IMR-90 (cell line): ENCODE data around the gene OR4E1. TPM values are rescaled to one million over a fixed set of nuclear protein-coding genes. Genes with fewer than 3 reads are reported as not detected.
"Not testable (repeated sequence)": the region's sequence is repeated elsewhere in the genome, so short reads cannot be mapped to it uniquely, and the experiment has no call there.

Source experiments
- ATAC-seq: fragments of 200-7000 bp; cut with Tn5 transposase; 2 replicates; pipeline ENCODE4 v1.9.1; 2020; ENCODE audit warnings: low read depth, mild to moderate bottlenecking, moderate library complexity
- BruUV-seq: library from RNA; stranded (reverse); fragments of 400-500 nt; replicated peaks from 2 replicates; lab custom pipeline; 2021; lab: Mats Ljungman, UMichigan
- CTCF ChIA-PET: fragments of 300-600 bp; formaldehyde crosslinking; extraction: SDS; loops from one replicate; lab custom pipeline; 2021; ENCODE audit warnings: antibody characterized with exemption; lab: Yijun Ruan, JAX
- POLR2A ChIA-PET: fragments of 300-600 bp; sonication (Branson Sonifier 250); formaldehyde crosslinking; loops from one replicate; lab custom pipeline; 2022; ENCODE audit warnings: antibody characterized with exemption; ENCODE audit not compliant: unreplicated experiment; lab: Charles Lee
- DNase-seq: peaks from one replicate; pipeline ENCODE4 v3.0.0; 2013
- H2AFZ ChIP-seq: replicated peaks from 2 replicates; pipeline ENCODE3; 2013; ENCODE audit warnings: low read length, mild to moderate bottlenecking; ENCODE audit not compliant: poor library complexity
- H2AK5ac ChIP-seq: 2 replicates; pipeline ENCODE4 v1.6.1; 2013; ENCODE audit warnings: low read depth, low read length, inconsistent platforms
- H2AK9ac ChIP-seq: replicated peaks from 2 replicates; pipeline ENCODE3; 2013; ENCODE audit warnings: mild to moderate bottlenecking, low read depth, low read length, moderate library complexity; ENCODE audit not compliant: poor library complexity
- H2BK120ac ChIP-seq: 2 replicates; pipeline ENCODE4 v1.6.1; 2013; ENCODE audit warnings: low read depth, low read length, inconsistent platforms
- H2BK15ac ChIP-seq: 3 replicates; pipeline ENCODE4 v1.6.1; 2013; ENCODE audit warnings: low read depth, low read length, inconsistent platforms
- H2BK20ac ChIP-seq: 2 replicates; pipeline ENCODE4 v1.6.1; 2013; ENCODE audit warnings: low read depth, mild to moderate bottlenecking, inconsistent platforms, low read length, moderate library complexity
- H2BK5ac ChIP-seq: 2 replicates; pipeline ENCODE4 v1.6.1; 2013; ENCODE audit warnings: mild to moderate bottlenecking, low read depth, low read length, inconsistent platforms; ENCODE audit not compliant: poor library complexity, severe bottlenecking
- H3K14ac ChIP-seq: replicated peaks from 2 replicates; pipeline ENCODE4 v1.6.1; 2013; ENCODE audit warnings: low read depth, low read length, inconsistent platforms
- H3K18ac ChIP-seq: 2 replicates; pipeline ENCODE4 v1.6.1; 2013; ENCODE audit warnings: low read depth, low read length, control low read depth
- H3K23ac ChIP-seq: 2 replicates; pipeline ENCODE4 v1.6.1; 2013; ENCODE audit warnings: low read depth, low read length, inconsistent platforms
- H3K27ac ChIP-seq: 2 replicates; pipeline ENCODE4 v1.5.1; 2013; ENCODE audit warnings: mild to moderate bottlenecking, control low read depth, low read length; ENCODE audit not compliant: insufficient read depth
- H3K27me3 ChIP-seq: 2 replicates; pipeline ENCODE4 v1.6.1; 2013; ENCODE audit warnings: low read length; ENCODE audit not compliant: control insufficient read depth, insufficient read depth
- H3K36me3 ChIP-seq: 2 replicates; pipeline ENCODE4 v1.6.1; 2013; ENCODE audit warnings: low read length, mixed read lengths; ENCODE audit not compliant: control insufficient read depth, insufficient read depth
- H3K4ac ChIP-seq: 2 replicates; pipeline ENCODE4 v1.6.1; 2013; ENCODE audit warnings: low read depth, low read length, inconsistent platforms
- H3K4me1 ChIP-seq: 2 replicates; pipeline ENCODE4 v1.6.1; 2013; ENCODE audit warnings: low read length, mixed read lengths; ENCODE audit not compliant: control insufficient read depth, insufficient read depth
- H3K4me2 ChIP-seq: 2 replicates; pipeline ENCODE4 v1.6.1; 2013; ENCODE audit warnings: low read depth, mild to moderate bottlenecking, control low read depth, low read length, moderate library complexity
- H3K4me3 ChIP-seq: 2 replicates; pipeline ENCODE4 v1.5.1; 2013; ENCODE audit warnings: low read depth, mild to moderate bottlenecking, control low read depth, low read length, moderate library complexity; ENCODE audit not compliant: insufficient read depth
- H3K56ac ChIP-seq: 2 replicates; pipeline ENCODE4 v1.6.1; 2013; ENCODE audit warnings: low read length, inconsistent platforms; ENCODE audit not compliant: insufficient read depth; ENCODE audit errors: extremely low read depth
- H3K79me1 ChIP-seq, 2 experiments: 2 replicates each; pipeline ENCODE4 v1.6.1; 2013; ENCODE audit warnings: low read length in 2 of 2, inconsistent platforms in 1 of 2, low read depth in 1 of 2
- H3K9ac ChIP-seq: 2 replicates; pipeline ENCODE4 v1.6.1; 2013; ENCODE audit warnings: low read depth, low read length, control low read depth
- H3K9me1 ChIP-seq: 2 replicates; pipeline ENCODE4 v1.6.1; 2013; ENCODE audit warnings: low read length, inconsistent platforms; ENCODE audit not compliant: insufficient read depth
- H3K9me3 ChIP-seq: 2 replicates; pipeline ENCODE4 v1.6.1; 2013; ENCODE audit warnings: low read length; ENCODE audit not compliant: control insufficient read depth, insufficient read depth
- H4K20me1 ChIP-seq: 2 replicates; pipeline ENCODE4 v1.6.1; 2013; ENCODE audit warnings: low read length, inconsistent platforms; ENCODE audit not compliant: insufficient read depth
- H4K5ac ChIP-seq: 2 replicates; pipeline ENCODE4 v1.6.1; 2013; ENCODE audit warnings: mild to moderate bottlenecking, low read depth, low read length, control low read depth
- H4K8ac ChIP-seq, 2 experiments: 2 replicates each; pipeline ENCODE4 v1.6.1; 2013; ENCODE audit warnings: low read depth in 2 of 2, low read length in 2 of 2, control low read depth in 1 of 2, inconsistent platforms in 1 of 2
- H4K91ac ChIP-seq: 2 replicates; pipeline ENCODE4 v1.6.1; 2013; ENCODE audit warnings: low read depth, low read length, inconsistent platforms; ENCODE audit not compliant: insufficient read depth
- BHLHE40 ChIP-seq: fragments of 150-350 bp; IDR thresholded peaks from 2 replicates; pipeline ENCODE4 v1.6.1; 2016; ENCODE audit warnings: mild to moderate bottlenecking, low read depth, low read length
- FOS ChIP-seq: fragments of 150-350 bp; IDR thresholded peaks from 2 replicates; pipeline ENCODE4 v1.6.1; 2016; ENCODE audit warnings: low read depth, low read length
- RAD21 ChIP-seq: IDR thresholded peaks from 2 replicates; pipeline ENCODE4 v1.6.1; 2012; ENCODE audit warnings: low read length, improper control_type of control experiment
- RFX5 ChIP-seq: IDR thresholded peaks from 2 replicates; pipeline ENCODE4 v1.8.0; 2012; ENCODE audit warnings: low read depth, mild to moderate bottlenecking, low read length, moderate library complexity
- WGBS, 2 experiments: methylation state at CpG; one replicate each; pipeline versions ENCODE4 v1.1.5 to v1.1.7; 2013; ENCODE audit warnings: missing lambda C conversion rate in 2 of 2; ENCODE audit not compliant: insufficient read length in 1 of 2; ENCODE audit errors: extremely low coverage in 2 of 2; 5-methylcytosine and 5-hydroxymethylcytosine counted together
- dilution Hi-C: fragments of 300-500 bp; cut with HindIII; formaldehyde crosslinking; loops from one replicate; pipeline ENCODE4 v1.14.3; 2018; ENCODE audit warnings: low sequenced_read_pairs; ENCODE audit not compliant: unreplicated experiment
- in situ Hi-C: fragments of 300-500 bp; cut with MboI; formaldehyde crosslinking; loops from 3 replicates; pipeline ENCODE4 v1.14.3; 2019; ENCODE audit warnings: low sequenced_read_pairs, inconsistent platforms, mixed read lengths
- intact Hi-C: fragments of 100-400 bp; cut with micrococcal nuclease; formaldehyde crosslinking; loops from 2 replicates; pipeline ENCODE4 v1.10.0; 2022
- polyA plus RNA-seq, 3 experiments: library from polyadenylated mRNA; depleted of rRNA; stranded (reverse); fragments of >200 nt; gene quantifications; 2 replicates each; pipeline ENCODE4 v1.2.3, GENCODE V29; 2012; ENCODE audit warnings: low replicate concordance in 1 of 3
- total RNA-seq: library from RNA; depleted of rRNA; stranded (reverse); fragments of >200 nt; gene quantifications from 2 replicates; pipeline ENCODE4 v1.2.3, GENCODE V29; 2012

OR4E1 gene
- total and polyA plus RNA-seq, 2 of the 4 experiments (the other 2 are of a cell fraction): not detected

DNA sequence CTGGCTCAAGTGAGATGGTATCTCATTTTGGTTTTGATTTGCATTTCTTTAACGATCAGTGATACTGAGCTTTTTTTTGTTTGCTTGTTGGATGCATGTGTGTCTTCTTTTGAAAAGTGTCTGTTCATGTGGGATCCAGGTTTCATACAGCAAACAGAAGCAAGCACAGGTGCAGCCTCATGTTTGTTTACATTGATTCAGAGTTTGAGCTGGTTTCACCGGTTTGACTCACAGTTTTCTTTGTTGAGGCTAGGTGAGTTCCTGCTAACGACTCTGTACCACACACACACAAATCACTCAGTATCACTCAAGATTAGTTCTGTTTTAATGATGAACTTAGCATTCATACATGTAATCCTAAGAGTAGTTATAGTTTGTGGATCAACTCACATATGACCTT lies 42.5 kb downstream of the OR4E1 start:
- no peaks in the 10 kb centered on the region for H4K20me1 ChIP-seq
- no peak overlapping the region for H4K8ac ChIP-seq
- no peak overlapping the region for H3K14ac ChIP-seq
- no peak overlapping the region for H3K23ac ChIP-seq
- no peak overlapping the region for H2BK20ac ChIP-seq
- no peak overlapping the region for H3K56ac ChIP-seq
- H3K79me1 ChIP-seq: no peaks in the 10 kb centered on the region
- in situ Hi-C loops: no loop called here
- intact Hi-C loops: no loop called here
- H3K4me2 ChIP-seq: no peak overlapping the region
- H3K27me3 ChIP-seq: no peaks in the 10 kb centered on the region
- no peak overlapping the region for H4K5ac ChIP-seq
- H2BK15ac ChIP-seq: no peak overlapping the region
- no peak overlapping the region for H2BK120ac ChIP-seq
- WGBS, 2 experiments: no CpG with 5 or more reads among the region's 3 CpGs
- ChIA-PET POLR2A (no interaction called here), CTCF (no interaction called here)
- TF ChIP-seq RFX5 (no peak), RAD21 (no peak), FOS (no peak), BHLHE40 (no peak)
- no peak for ATAC-seq
- no peak overlapping the region for H2BK5ac ChIP-seq
- H3K4me3 ChIP-seq: no peak overlapping the region
- no peak overlapping the region for H2AK5ac ChIP-seq
- H2AK9ac ChIP-seq: no peak overlapping the region
- no peak overlapping the region for H2AFZ ChIP-seq
- no peak overlapping the region for H3K18ac ChIP-seq
- H3K9me1 ChIP-seq: no peaks in the 10 kb centered on the region
- BruUV-seq: no TSS peak
- no peaks in the 10 kb centered on the region for H3K36me3 ChIP-seq
- dilution Hi-C loops: no loop called here
- no peaks in the 10 kb centered on the region for H3K4me1 ChIP-seq
- H4K91ac ChIP-seq: no peak overlapping the region
- no peak overlapping the region for H3K27ac ChIP-seq
- no peaks in the 10 kb centered on the region for H3K9me3 ChIP-seq
- H3K9ac ChIP-seq: no peak overlapping the region
- DNase-seq: no peak
- no peak overlapping the region for H3K4ac ChIP-seq

DNA sequence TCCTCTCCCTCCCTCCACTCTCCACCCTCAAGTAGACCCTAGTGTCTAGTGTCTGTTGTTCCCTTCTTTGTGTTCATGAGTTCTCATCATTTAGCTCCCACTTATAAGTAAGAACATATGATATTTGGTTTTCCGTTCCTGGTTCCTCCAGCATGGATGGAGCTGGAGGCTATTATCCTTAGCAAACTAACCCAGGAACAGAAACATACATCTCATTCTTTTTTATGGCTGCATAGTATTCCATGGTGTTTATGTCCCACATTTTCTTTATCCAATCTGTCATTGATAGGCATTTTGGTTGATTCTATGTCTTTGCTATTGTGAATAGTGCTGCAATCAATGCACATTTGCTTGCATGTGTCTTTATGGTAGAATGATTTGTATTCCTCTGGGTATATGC lies 43.1 kb downstream of the OR4E1 start:
- H2AK9ac ChIP-seq, H4K5ac ChIP-seq, H3K27ac ChIP-seq, dilution Hi-C loops, H3K79me1 ChIP-seq, intact Hi-C loops, H3K18ac ChIP-seq, H3K23ac ChIP-seq, CTCF ChIA-PET, H2BK5ac ChIP-seq, H2BK120ac ChIP-seq, H2AFZ ChIP-seq, H4K8ac ChIP-seq, H2AK5ac ChIP-seq, H3K4me3 ChIP-seq, H4K20me1 ChIP-seq, H3K27me3 ChIP-seq, ATAC-seq, H4K91ac ChIP-seq, H3K4ac ChIP-seq, H3K4me1 ChIP-seq, H3K9me3 ChIP-seq, DNase-seq, POLR2A ChIA-PET, H2BK15ac ChIP-seq, H3K9ac ChIP-seq, H2BK20ac ChIP-seq, H3K14ac ChIP-seq, BruUV-seq, H3K36me3 ChIP-seq, H3K9me1 ChIP-seq, H3K4me2 ChIP-seq, H3K56ac ChIP-seq, in situ Hi-C loops: not testable (repeated sequence)
- no CpG with 5 or more reads among the region's 1 CpG for WGBS, 2 experiments
